Left ventricle myocardium inferior (tissue), 1 donor: ENCODE data around the gene CABLES1. TPM values are rescaled to one million over a fixed set of nuclear protein-coding genes. Genes with fewer than 3 reads are reported as not detected.

ENCODE experiments used
- DNase-seq: peaks from one replicate; pipeline ENCODE4 v3.0.0-alpha.2; 2020
- H3K27ac ChIP-seq: fragments of 200-600 bp; replicated peaks from 2 replicates; pipeline ENCODE4 v1.8.0; 2021
- H3K27me3 ChIP-seq: fragments of 200-600 bp; 2 replicates; pipeline ENCODE4 v1.8.0; 2021; ENCODE audit warnings: low read depth
- H3K36me3 ChIP-seq: fragments of 200-600 bp; 2 replicates; pipeline ENCODE4 v1.8.0; 2021
- H3K4me1 ChIP-seq: fragments of 200-600 bp; 2 replicates; pipeline ENCODE4 v1.8.0; 2021
- H3K4me3 ChIP-seq: fragments of 200-600 bp; 2 replicates; pipeline ENCODE4 v1.8.0; 2021; ENCODE audit warnings: mild to moderate bottlenecking, moderate library complexity
- H3K9me3 ChIP-seq: fragments of 200-600 bp; replicated peaks from 2 replicates; pipeline ENCODE4 v1.8.0; 2021
- intact Hi-C: fragments of 100-400 bp; cut with micrococcal nuclease; formaldehyde crosslinking; loops from one replicate; pipeline ENCODE4 v1.11.0; 2022
- total RNA-seq: library from RNA; stranded (reverse); fragmentation: NEBNext Ultra II Directional; extraction: Animal tissue kit (Norgen Biotek cat#: 25700); gene quantifications from one replicate; pipeline ENCODE4 v1.2.1, GENCODE V29; 2021
- TF ChIP-seq, protein P1 (sequence below): fragments of 200-600 bp; IDR thresholded peaks from 2 replicates; pipeline ENCODE4 v1.8.0; 2021; ENCODE audit warnings: antibody characterized with exemption, mild to moderate bottlenecking, borderline replicate concordance
- donor health status: DM: no; HTN: yes; CAD: no; lungs with severe emphysema.

CABLES1 gene
- total RNA-seq, 1 donor from 2014 or later = 2.7 TPM

GRCh38 chr18:23136326-23137096 lies 1.2 kb downstream of the CABLES1 start:
- Histone ChIP-seq H3K4me1 (peaks cover 48% of the 10 kb centered on the region), H3K27me3 (peaks cover 93% of the 10 kb centered on the region)
- DNase-seq = peak; percentile 50

DNA sequence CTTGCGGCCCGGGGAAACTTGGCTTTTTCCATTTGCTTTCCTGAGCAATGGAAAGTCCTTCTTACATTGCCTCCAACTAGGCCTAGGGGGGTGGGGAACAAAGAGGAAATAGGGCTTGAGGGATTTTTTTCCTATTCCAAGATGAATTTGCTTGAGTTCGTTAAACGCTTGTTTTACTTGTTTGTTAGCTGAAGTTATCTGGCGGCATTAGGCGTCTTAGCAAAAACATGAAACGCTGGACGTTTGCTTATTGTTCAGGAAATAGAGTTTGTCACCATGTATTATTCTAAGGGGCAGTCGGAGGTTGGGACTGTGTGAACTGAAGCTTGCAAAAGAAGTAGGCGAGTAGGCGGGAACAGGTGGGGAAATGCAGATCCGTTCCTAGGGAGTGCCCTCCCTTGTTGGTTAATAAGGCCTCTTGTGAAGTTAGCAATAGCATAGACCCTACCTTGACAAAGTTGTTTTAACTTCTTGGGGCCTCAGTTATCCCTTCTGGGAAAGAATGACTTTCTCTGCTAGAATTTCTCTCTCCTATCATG lies 1.9 kb downstream of the CABLES1 start:
- TF ChIP-seq, protein P1, sequence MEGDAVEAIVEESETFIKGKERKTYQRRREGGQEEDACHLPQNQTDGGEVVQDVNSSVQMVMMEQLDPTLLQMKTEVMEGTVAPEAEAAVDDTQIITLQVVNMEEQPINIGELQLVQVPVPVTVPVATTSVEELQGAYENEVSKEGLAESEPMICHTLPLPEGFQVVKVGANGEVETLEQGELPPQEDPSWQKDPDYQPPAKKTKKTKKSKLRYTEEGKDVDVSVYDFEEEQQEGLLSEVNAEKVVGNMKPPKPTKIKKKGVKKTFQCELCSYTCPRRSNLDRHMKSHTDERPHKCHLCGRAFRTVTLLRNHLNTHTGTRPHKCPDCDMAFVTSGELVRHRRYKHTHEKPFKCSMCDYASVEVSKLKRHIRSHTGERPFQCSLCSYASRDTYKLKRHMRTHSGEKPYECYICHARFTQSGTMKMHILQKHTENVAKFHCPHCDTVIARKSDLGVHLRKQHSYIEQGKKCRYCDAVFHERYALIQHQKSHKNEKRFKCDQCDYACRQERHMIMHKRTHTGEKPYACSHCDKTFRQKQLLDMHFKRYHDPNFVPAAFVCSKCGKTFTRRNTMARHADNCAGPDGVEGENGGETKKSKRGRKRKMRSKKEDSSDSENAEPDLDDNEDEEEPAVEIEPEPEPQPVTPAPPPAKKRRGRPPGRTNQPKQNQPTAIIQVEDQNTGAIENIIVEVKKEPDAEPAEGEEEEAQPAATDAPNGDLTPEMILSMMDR = no peak
- Histone ChIP-seq H3K27me3 (peaks cover 95% of the 10 kb centered on the region), H3K4me1 (peaks cover 55% of the 10 kb centered on the region), H3K9me3 (no peaks in the 10 kb centered on the region), H3K4me3 (peak overlapping the region; percentile 75), H3K36me3 (no peaks in the 10 kb centered on the region), H3K27ac (peak overlapping the region; percentile 76)
- intact Hi-C loops = loop anchor here (10.0 kb wide), 1 partner anchor 98 kb away; no protein-coding TSS in a partner anchor
- no peak for DNase-seq

More at GRCh38 chr18:23136326-23137096, 1.2 kb downstream of the CABLES1 start:
- Histone ChIP-seq H3K36me3 (no peaks in the 10 kb centered on the region), H3K4me3 (peak overlapping the region; percentile 75), H3K27ac (peak overlapping the region; percentile 76), H3K9me3 (no peaks in the 10 kb centered on the region)
- TF ChIP-seq, protein P1 = no peak
- intact Hi-C loops = loop anchor here (10.0 kb wide), 1 partner anchor 98 kb away; no protein-coding TSS in a partner anchor

GRCh38 chr18:23137788-23138216 lies 2.5 kb downstream of the CABLES1 start:
- Histone ChIP-seq H3K27ac (peak overlapping the region; percentile 76), H3K9me3 (no peaks in the 10 kb centered on the region), H3K4me3 (peak overlapping the region; percentile 75), H3K4me1 (peaks cover 59% of the 10 kb centered on the region), H3K27me3 (peaks cover 90% of the 10 kb centered on the region), H3K36me3 (no peaks in the 10 kb centered on the region)
- intact Hi-C loops = loop anchor here (10.0 kb wide), 1 partner anchor 97 kb away; no protein-coding TSS in a partner anchor
- TF ChIP-seq, protein P1 = no peak
- DNase-seq = no peak

DNA sequence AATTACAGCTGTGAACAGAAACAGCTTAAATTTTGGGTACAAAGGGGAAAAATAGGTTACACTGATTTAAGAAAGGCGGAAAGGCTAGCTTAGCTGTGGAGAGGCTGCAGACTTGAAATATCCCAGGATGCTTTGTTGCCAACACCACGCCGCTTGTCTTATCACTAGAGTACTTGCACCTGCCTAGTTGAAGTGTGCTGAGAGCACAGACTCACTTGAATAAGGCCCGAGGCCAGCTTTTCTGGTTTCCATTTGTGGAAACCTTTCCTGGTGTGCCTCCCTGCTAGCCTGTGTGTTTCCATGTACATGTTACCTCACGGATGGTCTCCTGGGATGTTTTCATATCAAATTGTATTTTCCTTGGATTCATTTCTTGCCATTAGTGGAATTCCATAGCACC lies 3.2 kb downstream of the CABLES1 start:
- peak; percentile 52 for DNase-seq
- intact Hi-C loops = loop anchor here (10.0 kb wide), 1 partner anchor 96 kb away; no protein-coding TSS in a partner anchor
- H3K4me3 ChIP-seq = peak overlapping the region; percentile 75
- H3K9me3 ChIP-seq = no peaks in the 10 kb centered on the region
- H3K27me3 ChIP-seq = peaks cover 84% of the 10 kb centered on the region
- H3K36me3 ChIP-seq = no peaks in the 10 kb centered on the region
- no peak overlapping the region for H3K27ac ChIP-seq
- H3K4me1 ChIP-seq = peaks cover 59% of the 10 kb centered on the region
- TF ChIP-seq, protein P1 = no peak

DNA sequence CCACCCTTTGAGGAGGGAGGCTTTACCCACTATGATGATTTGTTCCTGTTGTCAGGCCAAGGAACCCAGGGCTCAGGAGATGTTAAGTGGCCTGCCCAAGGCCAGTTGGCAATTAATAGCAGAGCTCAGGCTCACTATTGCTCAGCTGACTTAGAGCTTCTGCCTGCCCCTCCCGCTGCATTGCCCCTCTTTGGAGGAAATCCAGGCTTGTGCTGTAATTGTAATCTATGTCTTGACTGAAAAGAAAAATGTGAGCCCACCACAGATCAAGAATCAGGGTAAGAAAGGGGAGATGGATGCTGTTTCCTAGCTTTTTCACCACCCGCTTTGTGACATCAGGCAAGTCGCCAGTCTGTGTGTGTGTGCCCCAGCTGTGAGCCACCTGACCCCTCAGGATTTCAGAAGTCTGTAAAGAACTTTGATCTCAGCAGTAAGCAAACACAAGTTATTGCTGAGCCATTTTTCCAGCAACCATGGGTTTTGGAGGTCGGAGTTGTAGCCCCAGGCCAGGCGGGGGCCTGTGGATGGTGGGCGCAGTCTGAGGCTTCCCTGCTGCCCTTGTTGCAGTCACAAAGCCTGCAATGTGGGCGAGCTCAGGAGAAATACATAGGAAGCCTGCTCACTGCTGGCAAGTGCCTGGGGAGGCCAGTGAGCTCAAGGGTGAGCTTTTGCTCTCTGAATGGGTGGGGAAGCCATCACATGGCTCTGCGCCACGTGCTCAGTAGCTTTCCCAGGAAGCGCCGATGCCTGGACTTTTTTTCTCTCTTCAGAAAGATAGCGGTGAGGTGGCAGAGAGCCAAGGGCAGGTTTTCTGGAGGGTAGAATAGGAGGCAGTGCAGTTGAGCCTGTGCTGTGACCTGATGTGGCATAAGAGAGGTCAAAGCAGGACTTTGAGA lies 6.1 kb downstream of the CABLES1 start:
- Histone ChIP-seq H3K9me3 (peaks cover 2% of the 10 kb centered on the region), H3K4me3 (no peak overlapping the region), H3K36me3 (no peaks in the 10 kb centered on the region), H3K27ac (peak overlapping the region; percentile 69), H3K4me1 (peaks cover 48% of the 10 kb centered on the region), H3K27me3 (peaks cover 80% of the 10 kb centered on the region)
- intact Hi-C loops = no loop called here
- TF ChIP-seq, protein P1 = no peak
- peak; percentile 41 for DNase-seq
